Natural killer cell (primary cell): Measurements from ENCODE around the gene ALPI. TPM values are rescaled to one million over a fixed set of nuclear protein-coding genes. Genes with fewer than 3 reads are reported as not detected.

Experiments
- ATAC-seq, 3 donors: fragments of 150-1000 bp in 2 of 3; fragments of 200-7000 bp in 1 of 3; cut with Tn5 transposase; 1 replicate in 1 of 3; 2 replicates in 2 of 3; pipeline ENCODE4 v1.10.0; 2021; ENCODE audit warnings: mild to moderate bottlenecking in 2 of 3, moderate library complexity in 2 of 3
- DNase-seq, 2 donors: peaks; one replicate each; pipeline versions ENCODE4 v3.0.0 to v3.0.0-alpha.2; 2013 to 2021; ENCODE audit warnings: mixed read lengths in 1 of 2
- H3K27ac ChIP-seq: one replicate; pipeline ENCODE4 v1.5.1; 2013; ENCODE audit warnings: mild to moderate bottlenecking, low read length
- H3K27me3 ChIP-seq: one replicate; pipeline ENCODE4 v1.6.1; 2013; ENCODE audit warnings: low read length; ENCODE audit not compliant: control insufficient read depth, insufficient read depth
- H3K36me3 ChIP-seq: one replicate; pipeline ENCODE4 v1.6.1; 2013; ENCODE audit warnings: low read length; ENCODE audit not compliant: control insufficient read depth, insufficient read depth
- H3K4me1 ChIP-seq: one replicate; pipeline ENCODE4 v1.6.1; 2013; ENCODE audit warnings: low read length; ENCODE audit not compliant: control insufficient read depth, insufficient read depth
- H3K4me3 ChIP-seq: one replicate; pipeline ENCODE4 v1.5.1; 2013; ENCODE audit warnings: low read length
- H3K9me3 ChIP-seq: one replicate; pipeline ENCODE4 v1.6.1; 2013; ENCODE audit warnings: low read length; ENCODE audit not compliant: control insufficient read depth, insufficient read depth
- H3K27ac Mint-ChIP-seq, 2 donors: one replicate each; pipeline ENCODE4 v1.8.0; 2022; ENCODE audit warnings: mild to moderate bottlenecking in 2 of 2, mixed read lengths in 2 of 2, moderate library complexity in 1 of 2
- H3K27me3 Mint-ChIP-seq, 2 donors: one replicate each; pipeline ENCODE4 v1.8.0; 2022; ENCODE audit warnings: low read depth in 2 of 2, mixed read lengths in 2 of 2
- H3K36me3 Mint-ChIP-seq: one replicate; pipeline ENCODE4 v1.8.0; 2022; ENCODE audit warnings: mixed read lengths
- H3K4me1 Mint-ChIP-seq, 2 donors: one replicate each; pipeline ENCODE4 v1.8.0; 2022; ENCODE audit warnings: mixed read lengths in 2 of 2
- H3K4me3 Mint-ChIP-seq: one replicate; pipeline ENCODE4 v1.8.0; 2022; ENCODE audit warnings: mild to moderate bottlenecking, moderate library complexity, mixed read lengths
- H3K9me3 Mint-ChIP-seq, 2 donors: one replicate each; pipeline ENCODE4 v1.8.0; 2022; ENCODE audit warnings: mixed read lengths in 2 of 2
- WGBS: methylation state at CpG from one replicate; pipeline ENCODE4 v1.1.7; 2013; ENCODE audit warnings: missing lambda C conversion rate; ENCODE audit not compliant: insufficient coverage; 5-methylcytosine and 5-hydroxymethylcytosine counted together
- intact Hi-C: fragments of 100-400 bp; cut with micrococcal nuclease; formaldehyde crosslinking; loops from one replicate; pipeline ENCODE4 v1.14.2; 2022
- total RNA-seq, 4 donors: library from RNA; stranded (reverse); fragments of 120-200 nt in 1 of 4; gene quantifications; one replicate each; pipeline versions ENCODE4 v1.2.3 to v1.2.4, GENCODE V29; 2013 to 2022
- TF ChIP-seq, protein P1 (sequence below): fragments of 200-600 bp; IDR thresholded peaks from one replicate; pipeline ENCODE4 v1.8.0; 2022; ENCODE audit warnings: antibody characterized with exemption

ALPI gene
- total RNA-seq, 3 donors from 2014 or later (not counting 1 experiment from before 2014, with no cell fraction given), result not detected

- Mint-ChIP-seq H3K27ac (no peak overlapping the region), H3K9me3 (no peaks in the 10 kb centered on the region), H3K4me1 (no peaks in the 10 kb centered on the region), H3K27me3 (peaks cover 9 to 19% of the 10 kb centered on the region in 2 donors), H3K4me3 (no peak overlapping the region), H3K36me3 (no peaks in the 10 kb centered on the region)
- WGBS, result 86% methylated on average over 5 of the region's 5 CpGs
- Histone ChIP-seq H3K27me3 (peaks cover 2% of the 10 kb centered on the region), H3K27ac (no peak overlapping the region), H3K4me3 (no peak overlapping the region), H3K36me3 (no peaks in the 10 kb centered on the region), H3K4me1 (no peaks in the 10 kb centered on the region), H3K9me3 (no peaks in the 10 kb centered on the region)
- intact Hi-C loops, result no loop called here
- TF ChIP-seq, protein P1, sequence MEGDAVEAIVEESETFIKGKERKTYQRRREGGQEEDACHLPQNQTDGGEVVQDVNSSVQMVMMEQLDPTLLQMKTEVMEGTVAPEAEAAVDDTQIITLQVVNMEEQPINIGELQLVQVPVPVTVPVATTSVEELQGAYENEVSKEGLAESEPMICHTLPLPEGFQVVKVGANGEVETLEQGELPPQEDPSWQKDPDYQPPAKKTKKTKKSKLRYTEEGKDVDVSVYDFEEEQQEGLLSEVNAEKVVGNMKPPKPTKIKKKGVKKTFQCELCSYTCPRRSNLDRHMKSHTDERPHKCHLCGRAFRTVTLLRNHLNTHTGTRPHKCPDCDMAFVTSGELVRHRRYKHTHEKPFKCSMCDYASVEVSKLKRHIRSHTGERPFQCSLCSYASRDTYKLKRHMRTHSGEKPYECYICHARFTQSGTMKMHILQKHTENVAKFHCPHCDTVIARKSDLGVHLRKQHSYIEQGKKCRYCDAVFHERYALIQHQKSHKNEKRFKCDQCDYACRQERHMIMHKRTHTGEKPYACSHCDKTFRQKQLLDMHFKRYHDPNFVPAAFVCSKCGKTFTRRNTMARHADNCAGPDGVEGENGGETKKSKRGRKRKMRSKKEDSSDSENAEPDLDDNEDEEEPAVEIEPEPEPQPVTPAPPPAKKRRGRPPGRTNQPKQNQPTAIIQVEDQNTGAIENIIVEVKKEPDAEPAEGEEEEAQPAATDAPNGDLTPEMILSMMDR, result no peak
- no peak for ATAC-seq
- no peak for DNase-seq
Observed at GRCh38 chr2:232494542-232494941, 38.6 kb downstream of the ALPI start.

GRCh38 chr2:232495292-232495691 is 39.3 kb downstream of the ALPI start:
- DNase-seq (no peak), ATAC-seq (no peak)
- Histone ChIP-seq H3K4me1 (no peaks in the 10 kb centered on the region), H3K36me3 (no peaks in the 10 kb centered on the region), H3K9me3 (no peaks in the 10 kb centered on the region), H3K27ac (no peak overlapping the region), H3K27me3 (no peaks in the 10 kb centered on the region), H3K4me3 (no peak overlapping the region)
- Mint-ChIP-seq H3K36me3 (no peaks in the 10 kb centered on the region), H3K9me3 (no peaks in the 10 kb centered on the region), H3K27ac (no peak overlapping the region), H3K4me3 (no peak overlapping the region), H3K27me3 (peaks cover 2 to 20% of the 10 kb centered on the region in 2 donors), H3K4me1 (no peaks in the 10 kb centered on the region)
- TF ChIP-seq, protein P1, result no peak
- WGBS, result 91% methylated on average over 7 of the region's 7 CpGs
- intact Hi-C loops, result no loop called here

DNA sequence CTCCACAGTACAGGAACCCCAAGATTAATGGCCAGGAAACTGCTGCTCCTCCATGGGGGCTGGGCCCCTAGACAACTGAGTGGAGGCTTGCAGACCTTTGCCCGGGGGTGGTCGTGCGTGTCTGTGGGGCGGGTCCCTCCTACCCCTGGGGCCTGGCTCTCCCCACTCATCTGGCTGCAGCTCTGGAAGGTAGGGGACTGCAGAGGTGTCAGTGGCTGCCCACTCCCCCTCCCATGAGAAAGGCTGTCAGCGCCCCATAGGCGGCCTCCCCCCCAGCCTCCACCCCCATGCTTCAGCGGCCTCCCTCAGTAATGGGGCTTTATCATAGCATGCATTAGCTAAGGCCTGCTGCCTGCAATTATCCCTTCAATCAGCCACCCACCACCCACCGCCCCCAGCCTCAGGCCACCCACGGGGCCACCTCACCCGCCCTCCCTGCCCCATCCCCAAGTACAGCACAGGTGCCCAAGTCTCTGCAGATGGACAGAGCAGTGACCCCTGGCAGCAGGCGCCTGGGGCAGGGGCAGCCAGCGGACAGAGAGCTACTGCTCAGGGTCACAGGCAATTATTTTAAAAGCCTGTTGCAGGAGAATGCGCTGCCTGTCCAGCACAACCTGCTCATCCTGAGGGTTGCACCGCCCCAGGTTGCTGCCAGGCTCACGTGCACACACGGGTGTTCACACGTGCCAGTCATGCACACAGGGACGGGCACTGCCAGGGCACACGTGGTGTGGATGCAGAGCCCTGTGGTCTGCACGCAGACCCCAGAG is 40.7 kb downstream of the ALPI start:
- H3K27ac Mint-ChIP-seq, result no peak overlapping the region
- no peak for ATAC-seq
- H3K4me1 ChIP-seq, result no peaks in the 10 kb centered on the region

More for the DNA sequence above, 40.7 kb downstream of the ALPI start:
- H3K27me3 ChIP-seq, result no peaks in the 10 kb centered on the region
- no peak for DNase-seq
- no peak overlapping the region for H3K4me3 ChIP-seq
- Mint-ChIP-seq H3K4me1 (no peaks in the 10 kb centered on the region), H3K4me3 (no peak overlapping the region), H3K9me3 (no peaks in the 10 kb centered on the region), H3K27me3 (peaks cover 0 to 12% of the 10 kb centered on the region in 2 donors), H3K36me3 (no peaks in the 10 kb centered on the region)
- TF ChIP-seq, protein P1, result no peak
- intact Hi-C loops, result no loop called here
- no peaks in the 10 kb centered on the region for H3K9me3 ChIP-seq
- WGBS, result 82% methylated on average over 19 of the region's 20 CpGs
- H3K27ac ChIP-seq, result no peak overlapping the region
- H3K36me3 ChIP-seq, result no peaks in the 10 kb centered on the region
